Fibroblast of lung (primary cell): ENCODE data around the gene DBR1.

Experiments used
- CTCF ChIP-seq, 2 donors: IDR thresholded peaks in 1 of 2; conservative IDR thresholded peaks in 1 of 2; 1 replicate in 1 of 2; 2 replicates in 1 of 2; pipeline ENCODE4 v1.5.1; 2011 to 2012; ENCODE audit warnings: low read length in 2 of 2, control low read depth in 1 of 2, inconsistent platforms in 1 of 2, low read depth in 1 of 2, mild to moderate bottlenecking in 1 of 2
- EZH2 ChIP-seq: IDR thresholded peaks from 2 replicates; pipeline ENCODE4 v1.5.1; 2012; ENCODE audit warnings: low read length, control low read depth, mild to moderate bottlenecking; ENCODE audit errors: missing control alignments

GRCh38 chr3:138136201-138136600 is 38.5 kb downstream of the DBR1 start:
- TF ChIP-seq CTCF (conservative IDR thresholded peaks at IDR 0.05 in 1 of 2, IDR thresholded peaks at IDR 0.05 in 1 of 2; ENCODE audit: low read depth in 1 of 2, low read length in 2 of 2) (no peak), EZH2 (no peak)
